GM18867 (cell line): ENCODE results near the gene MICB.
"Not testable (repeated sequence)": the region's sequence is repeated elsewhere in the genome, so short reads cannot be mapped to it uniquely, and the experiment has no call there.

Source experiments
- ATAC-seq: cut with Tn5 transposase; IDR thresholded peaks from one replicate; pipeline ENCODE4 v1.9.1; 2021; ENCODE audit warnings: mild to moderate bottlenecking, moderate library complexity; ENCODE audit not compliant: unreplicated experiment

The MICB gene

DNA sequence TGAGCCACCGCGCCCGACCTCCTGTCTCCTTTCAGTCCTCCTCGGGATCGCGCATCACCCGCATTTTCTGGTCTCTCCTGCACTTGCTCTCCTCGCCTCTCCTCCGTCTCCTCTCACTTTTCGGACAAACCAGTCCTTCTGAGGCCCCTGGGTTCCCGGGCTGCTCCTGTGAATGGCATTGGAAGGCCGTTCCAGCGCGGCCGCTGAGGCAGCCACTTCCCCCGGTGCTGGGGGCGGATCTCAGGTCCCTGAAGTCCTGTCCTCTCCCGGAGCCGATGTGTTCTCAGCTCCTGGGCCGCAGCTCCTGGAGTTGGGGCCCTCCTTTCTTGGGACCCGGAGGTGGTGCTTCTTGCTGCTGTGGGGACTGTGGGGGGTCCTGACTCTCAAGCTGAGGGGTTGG, 803 bp downstream of the MICB start:
- ATAC-seq, result no peak

DNA sequence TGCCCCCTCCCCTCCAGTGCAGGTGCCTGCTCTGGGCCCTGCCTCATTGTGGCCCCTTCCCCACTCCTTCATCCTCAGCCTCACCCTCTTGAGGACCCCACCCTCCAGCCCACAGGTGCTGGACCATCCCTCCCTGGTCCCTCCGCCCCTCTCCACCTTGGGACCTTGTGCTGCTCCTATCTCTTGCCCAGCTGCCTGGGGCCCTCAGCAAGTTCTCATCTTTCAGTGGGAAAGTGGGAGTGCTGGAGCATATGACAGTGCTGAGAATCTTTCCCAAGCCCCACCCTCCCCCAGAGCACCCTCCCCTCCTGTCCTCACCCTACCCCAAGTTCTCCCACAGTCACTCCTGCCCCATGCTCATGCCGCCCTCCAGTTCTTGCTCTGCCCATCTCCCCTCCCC, 1.7 kb downstream of the MICB start:
- ATAC-seq, result not testable (repeated sequence)

DNA sequence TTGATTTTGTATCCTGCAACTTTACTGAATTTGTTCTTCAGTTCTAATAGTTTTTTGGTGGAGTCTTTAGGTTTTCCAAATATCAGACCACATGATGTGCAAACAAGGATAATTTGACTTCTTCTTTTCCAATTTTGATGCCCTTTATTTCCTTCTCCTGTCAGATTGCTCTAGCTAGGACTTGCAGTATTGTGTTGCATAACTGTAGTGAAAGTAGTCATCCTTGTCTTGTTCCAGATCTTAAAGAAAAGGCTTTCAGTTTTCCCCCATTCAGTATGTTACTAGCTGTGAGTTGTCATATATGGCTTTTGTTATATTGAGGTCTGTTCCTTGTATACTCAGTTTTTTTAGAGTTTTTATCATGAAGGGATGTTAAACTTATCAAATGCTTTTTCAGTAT, 4.6 kb downstream of the MICB start:
- ATAC-seq, result no peak

DNA sequence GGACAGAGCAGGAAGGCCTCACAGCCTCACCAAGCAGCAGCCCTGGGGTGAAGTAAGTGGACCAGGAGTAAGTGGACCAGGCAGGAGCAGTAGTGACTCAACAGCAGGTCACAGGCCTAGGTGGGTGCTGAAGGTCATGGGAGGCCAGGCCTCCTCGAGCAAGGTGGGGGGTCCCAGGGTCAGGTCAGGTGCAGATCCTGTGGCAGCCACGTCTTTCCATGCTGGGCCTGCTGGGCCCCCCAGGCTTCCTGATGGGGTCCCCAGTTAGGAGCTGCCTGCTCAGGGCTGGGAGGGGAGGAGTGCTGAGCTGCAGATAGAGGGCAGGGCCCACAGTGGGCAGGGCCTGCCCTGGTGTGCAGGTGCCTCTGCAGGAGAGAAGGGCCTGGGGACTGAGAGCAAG, 11.1 kb downstream of the MICB start:
- ATAC-seq, result not testable (repeated sequence)

DNA sequence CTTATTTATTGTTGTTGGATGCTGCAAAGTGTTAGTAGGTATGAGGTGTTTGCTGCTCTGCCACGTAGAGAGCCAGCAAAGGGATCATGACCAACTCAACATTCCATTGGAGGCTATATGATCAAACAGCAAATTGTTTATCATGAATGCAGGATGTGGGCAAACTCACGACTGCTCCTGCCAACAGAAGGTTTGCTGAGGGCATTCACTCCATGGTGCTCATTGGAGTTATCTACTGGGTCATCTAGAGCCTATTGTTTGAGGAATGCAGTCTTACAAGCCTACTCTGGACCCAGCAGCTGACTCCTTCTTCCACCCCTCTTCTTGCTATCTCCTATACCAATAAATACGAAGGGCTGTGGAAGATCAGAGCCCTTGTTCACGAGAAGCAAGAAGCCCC, 12.1 kb downstream of the MICB start:
- ATAC-seq, result no peak

DNA sequence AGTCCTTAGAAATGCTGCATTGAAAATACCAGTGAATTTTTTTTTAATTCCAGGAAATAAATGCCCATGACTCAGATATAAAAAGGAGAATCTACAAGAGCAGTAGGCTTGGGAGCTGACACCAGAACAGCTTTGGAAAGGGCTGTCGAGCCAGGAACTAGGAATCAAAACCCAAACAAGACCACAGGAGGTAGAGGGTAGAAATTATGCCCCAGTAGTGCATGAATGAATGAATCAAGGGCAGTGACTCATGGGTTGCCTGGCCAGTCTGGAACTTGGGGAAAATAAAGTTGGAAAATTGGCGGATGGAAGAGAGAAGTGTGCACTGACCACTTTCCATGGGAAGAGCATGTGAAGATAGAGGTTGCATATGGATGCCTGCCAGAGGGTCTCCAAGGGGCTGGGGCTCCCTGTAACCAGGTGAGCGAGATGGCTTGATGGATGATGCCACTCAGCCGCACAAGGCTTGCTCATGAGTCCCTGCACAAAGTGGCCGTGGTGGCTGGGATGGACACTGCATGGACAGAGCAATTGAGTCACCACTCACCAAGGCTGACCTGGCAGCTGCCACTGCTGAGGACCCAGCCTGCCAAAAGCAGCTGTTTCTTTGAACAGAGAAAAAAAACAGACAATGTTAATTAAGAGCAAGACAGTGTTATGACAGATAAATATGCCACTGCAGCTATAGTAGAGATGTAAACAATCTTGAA, 15.7 kb downstream of the MICB start:
- no peak for ATAC-seq

DNA sequence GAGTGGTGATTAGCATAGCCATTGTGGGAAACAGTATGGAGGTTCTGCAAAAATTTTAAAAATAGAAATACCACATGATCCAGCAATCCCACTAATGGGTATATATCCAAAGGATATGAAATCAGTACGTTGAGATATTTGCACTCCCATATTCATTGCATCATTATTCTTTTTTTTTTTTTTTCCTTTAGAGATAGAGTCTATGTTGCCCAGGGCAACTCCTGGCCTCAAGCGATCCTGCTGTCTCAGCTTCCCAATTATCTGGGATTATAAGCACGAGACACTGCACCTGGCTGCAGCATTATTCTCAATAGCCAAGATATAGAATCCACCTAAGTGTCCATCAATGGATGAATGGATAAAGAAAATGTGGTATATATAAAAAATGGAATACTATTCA, 23.9 kb downstream of the MICB start:
- ATAC-seq, result no peak

DNA sequence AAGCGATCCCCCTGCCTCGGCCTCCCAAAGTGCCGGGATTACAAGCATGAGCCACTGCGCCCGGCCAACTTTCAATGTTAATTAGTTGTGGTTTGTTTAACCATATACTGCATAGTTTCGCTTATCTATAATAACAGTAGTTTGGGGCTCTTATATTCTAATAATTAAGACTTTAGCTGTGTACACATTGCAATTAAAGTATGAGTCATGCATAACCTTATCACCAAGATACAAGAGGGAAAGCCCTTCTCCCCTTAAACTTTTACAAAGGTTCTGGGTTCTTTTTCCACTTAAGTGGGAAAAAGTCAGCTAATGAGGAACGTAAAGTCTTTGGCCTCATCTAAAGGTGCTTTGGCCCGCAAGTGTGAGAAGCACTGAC, 27.6 kb downstream of the MICB start:
- no peak for ATAC-seq

DNA sequence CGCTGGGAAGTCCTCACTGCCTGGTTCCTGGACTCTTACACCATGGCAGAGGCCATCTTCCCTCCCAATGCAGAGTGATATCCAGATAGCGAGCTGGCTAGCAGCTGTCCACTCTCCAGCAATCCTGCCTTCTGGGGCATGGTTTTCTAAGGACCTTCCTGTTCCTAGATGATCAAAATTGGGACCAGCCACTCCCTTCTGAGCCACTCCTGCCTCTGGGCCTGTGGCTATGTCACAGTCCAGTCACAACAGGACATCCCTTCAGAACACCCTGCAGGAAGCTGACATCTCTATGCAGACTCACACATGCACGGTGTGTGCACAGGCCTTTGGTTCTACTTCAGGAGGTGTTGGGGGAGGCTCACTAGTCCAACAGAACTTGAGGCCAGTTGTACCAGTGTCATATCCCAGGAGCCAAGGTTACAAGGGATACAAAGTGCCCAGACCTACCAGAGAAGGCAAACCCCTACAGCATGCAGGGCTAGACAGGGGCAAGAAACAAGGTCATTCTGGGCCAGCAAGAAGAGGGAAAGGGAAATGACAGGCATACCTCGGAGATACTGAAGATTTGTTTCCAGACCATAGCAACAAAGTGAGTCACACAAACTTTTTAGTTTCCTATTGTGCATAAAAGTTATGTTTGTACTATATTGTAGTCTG, 28.1 kb downstream of the MICB start:
- no peak for ATAC-seq

DNA sequence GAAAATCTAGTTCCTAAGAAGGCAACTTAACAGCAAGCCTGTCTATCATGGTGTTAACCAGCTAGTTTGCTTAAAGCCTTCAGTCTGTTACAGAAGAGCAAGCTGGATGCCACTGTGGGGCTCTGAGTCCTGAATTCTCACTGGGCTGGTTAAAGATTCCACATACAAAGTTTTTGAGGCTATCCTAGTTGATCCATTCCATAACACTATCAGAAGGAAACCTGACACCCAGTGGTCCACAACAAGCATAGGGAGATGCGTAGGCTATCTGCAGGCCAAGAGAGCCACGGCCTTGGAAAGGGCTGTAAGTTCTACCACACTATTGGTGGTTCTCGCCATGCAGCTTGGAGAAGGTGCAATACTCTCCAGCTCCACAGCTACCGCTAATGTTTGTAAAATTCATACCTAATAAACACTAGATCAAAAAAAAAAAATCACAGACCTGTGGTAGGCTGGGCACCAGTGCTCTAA, 30.4 kb downstream of the MICB start:
- ATAC-seq, result no peak

DNA sequence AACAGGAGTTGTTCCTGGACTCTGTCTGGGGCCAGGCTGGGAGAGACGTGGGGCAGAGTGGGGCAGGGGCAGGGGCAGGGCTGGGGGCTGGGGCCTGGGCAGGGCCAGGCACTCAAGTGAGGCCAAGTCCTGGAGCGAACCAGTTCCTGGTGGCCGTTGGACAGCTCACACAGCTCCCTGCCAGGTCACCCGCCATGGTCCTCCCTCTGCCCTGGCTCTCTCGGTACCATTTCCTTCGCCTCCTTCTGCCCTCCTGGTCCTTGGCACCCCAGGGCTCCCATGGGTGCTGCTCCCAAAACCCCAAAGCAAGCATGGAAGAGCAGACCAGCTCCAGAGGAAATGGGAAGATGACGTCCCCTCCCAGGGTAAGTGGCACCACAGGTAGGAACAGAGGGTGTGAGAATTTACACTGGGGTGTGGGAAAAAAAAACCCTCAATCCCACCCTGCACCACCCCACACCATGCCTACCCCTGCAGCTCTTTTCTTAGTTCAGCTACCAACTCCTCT, 30.9 kb downstream of the MICB start, which contains the start of gene MCCD1:
Gene MCCD1, plus strand, starts transcription at position 142 of the 508 bp plus-strand sequence. Its CDS starts 53 bp downstream, at position 195.
- ATAC-seq, result no peak

DNA sequence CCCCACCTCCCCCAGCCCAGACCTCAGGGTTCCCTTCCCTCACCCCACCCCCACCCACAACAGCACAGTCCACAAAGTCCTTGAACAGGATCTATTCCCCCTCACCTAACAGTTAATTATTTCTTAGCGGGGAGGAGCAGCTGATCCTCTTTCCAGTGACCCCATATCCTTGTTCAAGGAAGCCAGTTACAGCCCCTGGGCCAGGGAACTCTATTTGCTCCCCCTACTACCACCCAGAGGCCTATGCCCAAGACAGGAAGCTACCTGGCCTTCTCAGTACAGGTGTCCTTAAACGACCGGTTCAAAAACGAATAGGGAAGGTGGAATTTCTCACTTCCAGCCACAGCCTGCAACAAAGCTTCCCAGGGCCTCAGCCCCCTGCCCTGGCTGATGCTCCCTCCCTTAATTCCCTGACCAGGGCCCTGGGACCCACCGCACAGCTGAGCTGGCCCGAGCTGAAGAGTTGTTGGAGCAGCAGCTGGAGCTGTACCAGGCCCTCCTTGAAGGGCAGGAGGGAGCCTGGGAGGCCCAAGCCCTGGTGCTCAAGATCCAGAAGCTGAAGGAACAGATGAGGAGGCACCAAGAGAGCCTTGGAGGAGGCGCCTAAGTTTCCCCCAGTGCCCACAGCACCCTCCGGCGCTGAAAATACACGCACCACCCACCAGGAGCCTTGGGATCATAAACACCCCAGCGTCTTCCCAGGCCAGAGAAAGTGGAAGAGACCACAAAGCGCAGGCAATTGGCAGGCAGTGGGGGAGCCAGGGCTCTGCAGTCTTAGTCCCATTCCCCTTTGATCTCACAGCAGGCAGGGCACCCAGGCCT, 31.6 kb downstream of the MICB start:
- ATAC-seq, result no peak

DNA sequence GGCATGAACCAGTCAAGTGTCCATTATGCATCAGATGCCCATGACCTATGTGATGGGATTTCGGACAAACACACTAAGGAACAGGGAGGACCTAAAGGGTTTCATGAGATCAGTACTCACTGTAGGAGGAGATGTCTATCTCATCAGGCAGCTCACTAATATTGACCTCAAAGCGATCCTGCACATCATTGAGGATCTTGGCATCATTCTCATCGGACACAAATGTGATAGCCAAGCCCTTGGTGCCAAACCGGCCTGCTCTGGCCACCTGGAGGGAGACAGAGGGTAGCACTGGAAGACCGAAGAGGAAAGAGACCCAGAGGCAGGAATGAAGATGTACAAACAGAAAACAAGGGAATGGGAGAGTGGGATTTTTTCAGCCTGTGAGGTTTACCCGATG, 32.7 kb downstream of the MICB start:
- no peak for ATAC-seq

DNA sequence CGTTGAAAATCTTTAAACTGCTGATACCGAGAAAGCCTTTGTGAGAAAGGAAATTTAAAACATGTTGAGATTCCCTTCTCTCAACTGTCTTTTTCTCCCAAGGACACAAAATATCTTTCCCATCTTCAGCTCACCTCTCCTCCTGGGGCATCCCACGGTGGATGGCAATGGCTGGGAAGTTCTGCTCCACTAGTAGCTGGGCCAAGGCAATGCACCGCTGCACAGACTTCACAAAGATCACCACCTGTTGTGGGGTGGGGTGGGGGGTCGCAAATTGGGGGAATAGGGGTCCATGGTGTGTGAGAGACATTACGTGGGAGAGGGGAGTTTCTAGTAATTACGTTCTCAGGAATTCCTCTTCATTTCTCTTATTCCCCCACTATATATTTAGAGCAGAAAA, 33.2 kb downstream of the MICB start:
- no peak for ATAC-seq

DNA sequence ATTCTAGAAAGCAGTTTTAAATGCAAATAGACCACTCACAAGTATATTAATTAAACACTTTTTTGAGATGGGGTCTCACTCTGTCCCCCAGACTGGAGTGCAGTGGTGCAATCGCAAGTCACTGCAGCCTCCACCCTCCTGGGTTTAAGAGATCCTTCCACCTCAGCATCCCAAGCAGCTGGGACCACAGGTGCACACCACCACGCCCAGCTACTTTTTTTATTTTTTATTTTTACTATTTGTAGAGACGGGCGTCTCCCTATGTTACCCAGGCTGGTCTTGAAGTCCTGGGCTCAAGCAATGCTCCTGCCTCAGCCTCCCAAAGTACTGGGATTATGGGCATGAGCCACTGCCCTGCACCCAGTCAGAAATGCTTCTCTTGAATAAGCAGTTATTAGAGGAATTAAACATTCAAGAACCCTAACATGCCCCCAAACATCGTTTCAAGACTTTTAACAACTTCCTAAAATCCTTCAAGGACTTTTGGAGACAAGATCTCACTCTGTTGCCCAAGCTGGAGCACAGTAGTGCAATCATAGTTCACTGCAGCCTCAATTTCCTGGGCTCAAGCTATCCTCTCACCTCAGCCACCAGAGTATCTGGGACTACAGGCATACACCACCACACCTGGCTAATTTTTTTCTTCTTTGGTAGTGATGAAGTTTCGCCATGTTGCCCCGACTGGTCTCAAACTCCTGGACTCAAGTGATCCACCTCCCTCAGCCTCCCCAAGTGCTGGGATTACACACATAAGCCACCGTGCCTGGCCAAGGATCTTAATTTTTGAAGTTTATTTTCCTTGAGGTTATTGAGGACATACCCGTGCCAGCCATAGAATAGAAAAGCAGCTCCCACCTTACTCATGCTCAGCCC, 34.1 kb downstream of the MICB start:
- no peak for ATAC-seq

DNA sequence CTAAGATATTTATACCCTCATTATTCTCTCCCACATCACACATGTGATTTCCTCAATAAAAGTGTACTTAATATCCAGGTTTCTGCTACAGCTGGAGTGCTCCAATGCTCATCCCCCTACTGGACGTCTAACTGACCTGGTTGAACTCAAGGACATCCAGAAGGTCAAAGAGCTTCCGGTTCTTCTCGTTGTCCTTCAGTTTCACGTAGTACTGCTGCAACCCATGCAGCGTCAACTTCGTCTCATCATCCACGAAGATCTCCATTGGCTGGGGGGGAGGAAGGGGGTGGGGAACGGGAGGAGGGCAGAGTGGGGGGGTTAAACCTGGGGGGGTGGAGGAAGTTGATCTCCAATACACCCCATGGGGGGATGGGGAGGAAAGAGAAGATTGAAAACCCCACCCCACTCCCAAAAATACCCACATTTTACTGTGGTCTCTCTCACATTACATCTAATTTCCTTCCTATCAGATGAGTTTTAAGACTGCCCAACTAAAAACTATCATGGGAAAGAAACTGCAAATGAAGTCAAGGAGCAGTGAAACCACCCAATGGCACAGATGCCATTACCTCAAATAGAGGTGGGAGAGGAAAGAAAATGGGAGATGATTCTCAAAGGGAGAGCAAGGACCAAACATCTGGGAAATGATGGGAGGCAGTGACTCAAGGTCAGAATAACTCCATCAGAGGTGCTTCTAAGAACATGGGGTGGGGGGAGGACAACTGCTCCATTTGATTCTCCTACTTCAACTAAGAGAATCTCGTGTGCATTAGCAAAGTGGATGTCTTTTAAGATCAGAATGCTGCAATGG, 34.9 kb downstream of the MICB start:
- ATAC-seq, result no peak

DNA sequence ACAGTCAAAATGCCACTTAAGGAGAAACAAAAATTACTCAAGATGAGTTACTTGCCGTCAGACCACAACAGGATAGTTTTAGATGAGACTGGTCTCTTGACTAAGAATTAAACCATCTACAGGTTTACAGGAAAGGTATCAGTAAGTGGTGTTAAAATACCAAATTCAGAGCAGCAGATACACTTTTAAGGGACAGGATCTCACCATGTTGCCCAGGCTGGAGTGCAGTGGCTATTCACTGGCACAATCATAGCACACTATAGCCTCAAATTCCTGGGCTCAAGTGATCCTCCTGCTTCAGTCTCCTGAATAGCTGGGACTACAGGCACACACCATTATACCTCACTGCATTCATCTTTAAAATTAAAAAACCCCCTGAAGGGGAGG, 35.5 kb downstream of the MICB start:
- ATAC-seq, result no peak

DNA sequence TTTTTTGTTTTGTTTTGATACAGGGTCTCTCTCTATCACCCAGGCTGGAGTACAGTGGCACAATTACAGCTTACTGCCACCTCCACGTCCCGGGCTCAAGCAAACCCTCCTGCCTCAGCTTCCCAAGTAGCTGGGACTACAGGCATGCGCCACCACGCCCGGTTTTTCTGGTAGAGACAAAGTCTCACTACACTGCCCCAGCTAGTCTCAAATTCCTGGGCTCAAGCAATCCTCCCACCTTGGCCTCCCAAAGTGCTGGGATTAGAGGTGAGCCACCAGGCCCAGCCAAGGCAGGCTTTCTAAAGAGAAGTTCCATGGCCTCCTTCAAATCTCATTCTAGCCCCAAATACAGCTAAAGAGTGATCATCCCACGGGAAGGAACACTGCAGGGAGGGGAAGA, 36.1 kb downstream of the MICB start:
- ATAC-seq, result no peak

DNA sequence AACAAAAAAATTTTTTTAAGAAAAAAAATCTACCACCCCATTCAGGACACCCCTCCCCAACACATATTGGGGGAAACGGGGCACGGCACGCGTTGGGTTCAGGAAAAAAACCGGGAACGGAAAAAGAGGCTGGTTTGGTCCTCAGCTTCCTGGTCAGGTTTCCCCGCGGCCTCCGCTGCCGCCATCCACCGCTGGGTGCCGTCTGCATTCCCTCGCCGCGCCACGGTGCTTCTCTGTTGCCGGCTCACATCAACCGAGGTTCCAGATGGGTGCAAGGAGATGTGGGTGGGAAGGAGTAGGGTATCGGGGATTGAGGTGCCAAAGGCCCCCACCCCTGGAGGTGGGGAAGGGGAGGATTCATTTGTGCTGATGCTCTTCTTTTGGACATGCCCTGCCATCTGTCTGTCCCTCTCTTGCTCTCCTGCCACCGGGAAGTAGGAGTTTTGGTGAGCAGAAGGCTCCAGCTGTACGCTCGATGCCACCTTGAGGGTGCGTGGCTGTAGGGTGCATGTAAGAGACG, 36.6 kb downstream of the MICB start:
- ATAC-seq, result no peak
